ENCODE measurements around the gene FUT7.
A peak's percentile ranks its signal among the peaks of the same experiment; 100 is the strongest.

The FUT7 gene

DNA sequence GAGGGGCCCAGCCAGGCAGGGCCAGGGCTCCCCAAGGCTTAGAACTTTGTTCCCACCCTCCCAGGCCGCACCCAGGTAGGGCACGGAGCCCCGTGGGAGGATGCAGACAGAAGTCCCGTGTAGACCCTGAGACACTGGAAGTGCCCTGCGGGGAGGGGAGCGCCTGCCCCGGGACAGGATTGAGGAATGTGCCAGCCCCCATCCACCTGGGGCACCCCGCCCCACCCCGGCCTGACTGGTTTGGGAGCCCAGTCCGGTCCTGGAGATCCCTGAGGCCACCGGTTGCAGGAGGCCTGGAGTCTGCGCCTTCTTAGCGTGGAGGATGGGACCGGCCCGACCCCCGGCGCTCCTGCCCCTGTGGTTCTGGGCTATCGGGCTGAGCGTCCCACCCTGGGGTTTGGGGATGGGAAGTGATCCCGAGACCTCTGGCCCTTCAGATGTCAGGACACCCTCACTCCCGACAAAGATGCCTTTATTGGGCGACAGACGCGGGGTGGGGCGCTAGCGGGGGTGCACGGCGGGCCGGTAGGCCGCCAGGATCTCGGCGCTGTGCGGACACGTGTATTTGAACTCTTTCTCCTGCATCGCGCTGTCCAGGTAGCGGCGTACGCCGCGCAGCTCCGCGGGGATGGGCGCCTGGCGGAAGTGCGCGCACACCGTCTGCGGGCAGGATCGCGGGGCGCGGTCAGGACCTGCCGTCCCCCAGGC, 37.6 kb downstream of the FUT7 start:
- no peak overlapping the region for H3K27ac ChIP-seq (ENCODE audit: extremely low read depth, low read depth, low read length)
- TF ChIP-seq GLIS2 (tag by site-specific recombination; IDR thresholded peaks at IDR 0.05) (no peak), ZNF341 (tag by site-specific recombination; IDR thresholded peaks at IDR 0.05; ENCODE audit: low read depth) (0 out of 2 replicates have a peak, but pooled peaks have one; percentile 33), PATZ1 (tag by site-specific recombination; IDR thresholded peaks at IDR 0.05) (0 out of 2 replicates have a peak, but pooled peaks have one; percentile 5)
- H3K36me3 ChIP-seq (ENCODE audit: control insufficient read depth in 2 of 2, insufficient read depth in 1 of 2, low read length in 2 of 2): peaks cover 0 to 18% of the 10 kb centered on the region in 2 experiments; a peak in 1 of 3 replicates
- CTCF ChIA-PET: interaction anchor here (0.7 to 2.9 kb wide), 4 partner anchors 21 to 46 kb away, joined by 3 to 28 read pairs (median 14); no protein-coding TSS in a partner anchor
- H3K4me3 ChIP-seq (ENCODE audit: low read depth, low read length): no peak overlapping the region
- no peaks in the 10 kb centered on the region for H3K9me3 ChIP-seq (ENCODE audit: control insufficient read depth, insufficient read depth, low read depth, low read length)
- peaks cover 5% of the 10 kb centered on the region for H3K4me1 ChIP-seq (ENCODE audit: control insufficient read depth, insufficient read depth, low read length)
- POLR2A ChIA-PET: interaction anchor here (1.6 to 2.8 kb wide), 3 partner anchors 8 to 128 kb away, joined by 4 to 25 read pairs (median 24); partner anchors contain the start of gene EDF1

DNA sequence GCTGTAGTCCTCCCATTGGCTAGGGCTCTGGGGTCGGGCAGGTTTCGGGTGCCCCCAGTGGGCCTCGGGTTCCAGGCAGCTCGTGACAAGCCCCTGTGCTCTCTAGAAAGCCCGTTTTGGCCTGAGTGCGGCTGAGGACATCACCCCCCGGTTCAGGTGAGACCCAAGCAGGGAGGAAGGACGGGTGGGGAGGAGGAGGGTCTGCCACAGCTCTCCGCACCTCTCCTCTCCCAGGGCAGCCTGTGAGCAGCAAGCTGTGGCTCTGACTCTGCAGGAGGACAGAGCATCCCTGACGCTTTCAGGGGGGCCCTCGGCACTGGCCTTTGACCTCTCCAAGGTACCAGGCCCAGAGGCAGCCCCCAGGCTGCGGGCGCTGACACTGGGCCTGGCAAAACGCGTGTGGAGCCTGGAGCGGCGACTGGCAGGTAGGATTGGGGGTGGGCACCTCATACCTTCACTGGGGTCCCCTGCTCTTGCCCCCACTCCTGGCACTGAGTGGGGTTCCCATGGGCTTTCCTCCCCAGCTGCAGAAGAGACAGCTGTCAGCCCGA, 39.0 kb downstream of the FUT7 start:
- ChIA-PET POLR2A (interaction anchor here (0.6 to 2.8 kb wide), 22 partner anchors 9 to 464 kb away, joined by 3 to 25 read pairs (median 5); partner anchors contain the start of genes EDF1, FBXW5, MAN1B1 and PTGDS), CTCF (interaction anchor here (0.7 to 2.9 kb wide), 9 partner anchors 12 to 206 kb away, joined by 3 to 28 read pairs (median 4); no protein-coding TSS in a partner anchor)
- Histone ChIP-seq H3K36me3 (ENCODE audit: control insufficient read depth in 2 of 2, insufficient read depth in 1 of 2, low read length in 2 of 2) (peaks cover 0 to 18% of the 10 kb centered on the region in 2 experiments; a peak in 1 of 3 replicates), H3K9me3 (ENCODE audit: control insufficient read depth, insufficient read depth, low read depth, low read length) (no peaks in the 10 kb centered on the region), H3K4me1 (ENCODE audit: control insufficient read depth, insufficient read depth, low read length) (peaks cover 5% of the 10 kb centered on the region), H3K4me3 (ENCODE audit: low read depth, low read length) (peak overlapping the region; percentile 72), H3K27ac (ENCODE audit: extremely low read depth, low read depth, low read length) (peak overlapping the region; percentile 83)
- no peak for TF ChIP-seq ZNF654 (tag by site-specific recombination; IDR thresholded peaks at IDR 0.05; ENCODE audit: low read depth)
- no peak for TF ChIP-seq ZNF280C (tag by site-specific recombination; IDR thresholded peaks at IDR 0.05)
- no peak; the same call in 1 of the 2 replicates for TF ChIP-seq ZBTB20 (tag by site-specific recombination; IDR thresholded peaks at IDR 0.05)
- peak; percentile 72; the same call in 1 of the 2 replicates for TF ChIP-seq ZNF600 (tag by site-specific recombination; IDR thresholded peaks at IDR 0.05)
- TF ChIP-seq ZNF660 (tag by site-specific recombination; IDR thresholded peaks at IDR 0.05): no peak
- TF ChIP-seq ZNF324 (tag by site-specific recombination; IDR thresholded peaks at IDR 0.05): 0 out of 2 replicates have a peak, but pooled peaks have one; percentile 5
- no peak for TF ChIP-seq ZNF433 (tag by site-specific recombination; IDR thresholded peaks at IDR 0.05; ENCODE audit: low read depth)
- no peak for TF ChIP-seq ZNF645 (tag by site-specific recombination; IDR thresholded peaks at IDR 0.05)
- TF ChIP-seq ZNF26 (tag by site-specific recombination; IDR thresholded peaks at IDR 0.05): no peak
- TF ChIP-seq YY1 (tag by site-specific recombination; IDR thresholded peaks at IDR 0.05): no peak
- no peak; the same call in 1 of the 2 replicates for TF ChIP-seq ZNF629 (tag by site-specific recombination; IDR thresholded peaks at IDR 0.05)
- no peak for TF ChIP-seq ZNF768 (tag by site-specific recombination; IDR thresholded peaks at IDR 0.05)
- TF ChIP-seq ZBTB8A (tag by site-specific recombination; IDR thresholded peaks at IDR 0.05): no peak
- TF ChIP-seq ZNF302 (tag by site-specific recombination; IDR thresholded peaks at IDR 0.05; ENCODE audit: low read depth): no peak
- no peak for TF ChIP-seq ZNF366 (tag by site-specific recombination; conservative IDR thresholded peaks at IDR 0.05)
- TF ChIP-seq ZNF747 (tag by site-specific recombination; IDR thresholded peaks at IDR 0.05): no peak
- no peak for TF ChIP-seq ZNF777 (tag by site-specific recombination; IDR thresholded peaks at IDR 0.05; ENCODE audit: borderline replicate concordance)
- TF ChIP-seq ATF2 (tag by site-specific recombination; IDR thresholded peaks at IDR 0.05; ENCODE audit: low read depth): no peak
- no peak for TF ChIP-seq CTCF (tag by site-specific recombination; IDR thresholded peaks at IDR 0.05)
- TF ChIP-seq HOXD13 (CRISPR knock-in tag; IDR thresholded peaks at IDR 0.05; ENCODE audit: borderline replicate concordance): no peak

Measured in HEK293 (cell line).